HepG2 (cell line): Measurements from ENCODE around the gene PPM1G. TPM values are rescaled to one million over a fixed set of nuclear protein-coding genes. Genes with fewer than 3 reads are reported as not detected.

ENCODE experiments used
- CHD4 ChIP-seq: fragments of 200-600 bp; sonication (generic); IDR thresholded peaks from 2 replicates; pipeline ENCODE4 v1.7.0; 2017; ENCODE audit warnings: mild to moderate bottlenecking, low read length, borderline replicate concordance
- FOXO1 ChIP-seq: sonication (generic); formaldehyde crosslinking; IDR thresholded peaks from 2 replicates; pipeline ENCODE4 v1.4.0; 2020; ENCODE audit warnings: missing genetic modification reagents
- MAZ ChIP-seq, 2 experiments: sonication (generic) in 1 of 2; formaldehyde crosslinking in 1 of 2; IDR thresholded peaks; 2 replicates each; pipeline versions ENCODE4 v1.5.0 to v1.6.1; 2012 to 2020; ENCODE audit warnings: low read depth in 2 of 2, mild to moderate bottlenecking in 2 of 2, borderline replicate concordance in 1 of 2, improper control_type of control experiment in 1 of 2, low read length in 1 of 2, missing genetic modification reagents in 1 of 2, moderate library complexity in 1 of 2
- MYNN ChIP-seq: sonication (generic); formaldehyde crosslinking; IDR thresholded peaks from 2 replicates; pipeline ENCODE4 v1.4.0; 2020; ENCODE audit warnings: mild to moderate bottlenecking, low read depth, missing genetic modification reagents
- SCMH1 ChIP-seq: sonication (generic); formaldehyde crosslinking; IDR thresholded peaks from 2 replicates; pipeline ENCODE4 v1.9.0; 2021; ENCODE audit warnings: missing genetic modification reagents, mild to moderate bottlenecking, borderline replicate concordance
- SP2 ChIP-seq: sonication (generic); formaldehyde crosslinking; IDR thresholded peaks from 2 replicates; pipeline ENCODE4 v1.5.1; 2020; ENCODE audit warnings: mild to moderate bottlenecking, missing genetic modification reagents
- TRAFD1 ChIP-seq: sonication (generic); formaldehyde crosslinking; IDR thresholded peaks from 2 replicates; pipeline ENCODE4 v1.5.1; 2020; ENCODE audit warnings: missing genetic modification reagents, mild to moderate bottlenecking, borderline replicate concordance
- ZNF337 ChIP-seq: sonication (generic); formaldehyde crosslinking; IDR thresholded peaks from 2 replicates; pipeline ENCODE4 v1.5.1; 2020; ENCODE audit warnings: missing genetic modification reagents, low read depth, mild to moderate bottlenecking, borderline replicate concordance
- ZNF354B ChIP-seq: sonication (generic); formaldehyde crosslinking; IDR thresholded peaks from 2 replicates; pipeline ENCODE4 v1.8.0; 2022; ENCODE audit warnings: mild to moderate bottlenecking, missing genetic modification reagents
- ZNF510 ChIP-seq: sonication (generic); formaldehyde crosslinking; IDR thresholded peaks from 2 replicates; pipeline ENCODE4 v1.4.0; 2020; ENCODE audit warnings: low read depth, mild to moderate bottlenecking, missing genetic modification reagents
- ZNF644 ChIP-seq: IDR thresholded peaks from 2 replicates; pipeline ENCODE4 v1.6.1; 2016; ENCODE audit warnings: low read depth
- ZSCAN30 ChIP-seq: sonication (generic); formaldehyde crosslinking; IDR thresholded peaks from 2 replicates; pipeline ENCODE4 v1.5.0; 2020; ENCODE audit warnings: mild to moderate bottlenecking, missing genetic modification reagents
- polyA plus RNA-seq, 8 experiments: library from polyadenylated mRNA; depleted of rRNA in 3 of 8; stranded (reverse) in 7 of 8; unstranded in 1 of 8; fragments of >200 nt; fragmentation: Illumina TruSeq in 4 of 8; extraction: Trizol in 4 of 8; gene quantifications; 2 replicates each; pipeline versions ENCODE4 v1.2.1 to v1.2.3, GENCODE V29; 2011 to 2016; ENCODE audit warnings: low read depth in 4 of 8, missing spikeins in 1 of 8, mixed read lengths in 1 of 8; ENCODE audit not compliant: insufficient read depth in 1 of 8
- total RNA-seq, 5 experiments: library from RNA; depleted of rRNA; stranded (reverse); fragments of >200 nt; fragmentation: Illumina TruSeq; extraction: Trizol; gene quantifications; 2 replicates each; pipeline ENCODE4 v1.2.3, GENCODE V29; 2016; ENCODE audit warnings: low read depth in 1 of 5
- TF ChIP-seq, protein P1 (sequence below), 2 experiments: sonication (generic) in 1 of 2; formaldehyde crosslinking in 1 of 2; IDR thresholded peaks; 2 replicates each; pipeline versions ENCODE4 v1.6.1 to v1.9.0; 2014 to 2022; ENCODE audit warnings: antibody characterized with exemption in 1 of 2, borderline replicate concordance in 1 of 2, inconsistent platforms in 1 of 2, low read depth in 1 of 2, missing genetic modification reagents in 1 of 2
- TF ChIP-seq, protein P2 (sequence below), 2 experiments: sonication (generic) in 1 of 2; formaldehyde crosslinking in 1 of 2; IDR thresholded peaks; 2 replicates each; pipeline versions ENCODE4 v1.5.1 to v1.6.1; 2011 to 2020; ENCODE audit warnings: borderline replicate concordance in 1 of 2, low read depth in 1 of 2, low read length in 1 of 2, mild to moderate bottlenecking in 1 of 2, missing genetic modification reagents in 1 of 2, moderate library complexity in 1 of 2

Gene PPM1G
- total and polyA plus RNA-seq, 2 of the 13 experiments (the other 11 are each of a cell fraction or from before 2014, with no cell fraction given), result 58.2 to 213 TPM

DNA sequence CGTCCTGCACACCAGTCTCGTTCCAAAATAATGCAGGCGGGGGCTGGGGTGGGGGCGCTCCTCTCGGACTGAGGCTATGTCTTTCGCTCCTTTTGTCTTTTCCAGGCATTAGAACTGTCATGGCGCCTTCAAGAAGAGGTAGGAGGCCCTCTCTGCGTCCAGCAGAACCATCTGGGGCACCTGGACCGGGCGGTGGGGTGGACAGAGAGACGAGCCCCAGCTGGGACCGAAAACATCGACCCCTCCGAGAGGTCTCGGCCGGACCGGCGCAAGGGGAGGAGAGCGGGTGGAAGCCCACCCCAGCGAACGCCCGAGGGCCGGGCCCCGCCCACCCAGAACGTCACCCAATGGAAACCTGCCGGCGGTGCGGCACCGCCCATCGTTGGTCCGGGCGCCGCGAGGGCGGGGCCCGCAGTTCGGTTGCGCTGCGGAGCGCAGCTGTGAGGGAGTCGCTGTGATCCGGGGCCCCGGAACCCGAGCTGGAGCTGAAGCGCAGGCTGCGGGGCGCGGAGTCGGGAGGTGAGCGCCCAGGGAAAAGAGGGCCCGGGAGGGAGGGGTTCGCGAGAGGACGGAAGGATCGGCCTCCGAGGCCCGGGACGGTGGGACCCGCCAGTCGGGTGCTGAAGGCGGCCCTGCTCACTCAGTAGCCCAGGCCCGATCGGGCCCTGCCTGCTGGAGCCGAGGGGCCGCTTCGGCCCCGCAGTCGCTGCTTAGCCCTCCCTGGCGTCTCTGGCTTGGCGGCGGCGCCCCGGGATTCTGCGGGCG, 19.0 kb upstream of the PPM1G start, which contains the start of gene NRBP1 (continued):
- TF ChIP-seq TRAFD1 (no peak), SCMH1 (CRISPR knock-in tag) (no peak), FOXO1 (CRISPR knock-in tag) (peak; percentile 20; the same call in 1 of the 2 replicates), CHD4 (no peak), MAZ (IDR thresholded peaks at IDR 0.05; ENCODE audit: borderline replicate concordance, low read depth, low read length) (no peak; the same call in 1 of the 2 replicates), MAZ (CRISPR knock-in tag; IDR thresholded peaks at IDR 0.05; ENCODE audit: low read depth) (peak; percentile 76), MYNN (CRISPR knock-in tag) (no peak), ZNF337 (CRISPR knock-in tag) (peak; percentile 50; the same call in 1 of the 2 replicates), ZNF510 (no peak; the same call in 1 of the 2 replicates), SP2 (peak; percentile 80), ZNF354B (no peak), ZSCAN30 (CRISPR knock-in tag) (peak; percentile 91; the same call in 1 of the 2 replicates), ZNF644 (peak; percentile 53)
- TF ChIP-seq, protein P1, sequence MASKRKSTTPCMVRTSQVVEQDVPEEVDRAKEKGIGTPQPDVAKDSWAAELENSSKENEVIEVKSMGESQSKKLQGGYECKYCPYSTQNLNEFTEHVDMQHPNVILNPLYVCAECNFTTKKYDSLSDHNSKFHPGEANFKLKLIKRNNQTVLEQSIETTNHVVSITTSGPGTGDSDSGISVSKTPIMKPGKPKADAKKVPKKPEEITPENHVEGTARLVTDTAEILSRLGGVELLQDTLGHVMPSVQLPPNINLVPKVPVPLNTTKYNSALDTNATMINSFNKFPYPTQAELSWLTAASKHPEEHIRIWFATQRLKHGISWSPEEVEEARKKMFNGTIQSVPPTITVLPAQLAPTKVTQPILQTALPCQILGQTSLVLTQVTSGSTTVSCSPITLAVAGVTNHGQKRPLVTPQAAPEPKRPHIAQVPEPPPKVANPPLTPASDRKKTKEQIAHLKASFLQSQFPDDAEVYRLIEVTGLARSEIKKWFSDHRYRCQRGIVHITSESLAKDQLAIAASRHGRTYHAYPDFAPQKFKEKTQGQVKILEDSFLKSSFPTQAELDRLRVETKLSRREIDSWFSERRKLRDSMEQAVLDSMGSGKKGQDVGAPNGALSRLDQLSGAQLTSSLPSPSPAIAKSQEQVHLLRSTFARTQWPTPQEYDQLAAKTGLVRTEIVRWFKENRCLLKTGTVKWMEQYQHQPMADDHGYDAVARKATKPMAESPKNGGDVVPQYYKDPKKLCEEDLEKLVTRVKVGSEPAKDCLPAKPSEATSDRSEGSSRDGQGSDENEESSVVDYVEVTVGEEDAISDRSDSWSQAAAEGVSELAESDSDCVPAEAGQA (IDR thresholded peaks at IDR 0.05; ENCODE audit: low read depth), result no peak
- TF ChIP-seq, protein P1 (CRISPR knock-in tag; IDR thresholded peaks at IDR 0.05; ENCODE audit: borderline replicate concordance), result peak; percentile 41; the same call in 1 of the 2 replicates
- TF ChIP-seq, protein P2, sequence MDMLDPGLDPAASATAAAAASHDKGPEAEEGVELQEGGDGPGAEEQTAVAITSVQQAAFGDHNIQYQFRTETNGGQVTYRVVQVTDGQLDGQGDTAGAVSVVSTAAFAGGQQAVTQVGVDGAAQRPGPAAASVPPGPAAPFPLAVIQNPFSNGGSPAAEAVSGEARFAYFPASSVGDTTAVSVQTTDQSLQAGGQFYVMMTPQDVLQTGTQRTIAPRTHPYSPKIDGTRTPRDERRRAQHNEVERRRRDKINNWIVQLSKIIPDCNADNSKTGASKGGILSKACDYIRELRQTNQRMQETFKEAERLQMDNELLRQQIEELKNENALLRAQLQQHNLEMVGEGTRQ (IDR thresholded peaks at IDR 0.05; ENCODE audit: low read depth, low read length), result no peak
- TF ChIP-seq, protein P2 (CRISPR knock-in tag; IDR thresholded peaks at IDR 0.05; ENCODE audit: borderline replicate concordance), result peak; percentile 36; the same call in 1 of the 2 replicates
